22Rv1 (cell line): Measurements from ENCODE around the gene SUPT20H.

Experiments
- ZFX ChIP-seq: fragments of 450-650 bp; IDR thresholded peaks from 2 replicates; pipeline ENCODE4 v1.6.1; 2017; ENCODE audit warnings: antibody characterized with exemption, borderline replicate concordance
- TF ChIP-seq, protein P1 (sequence below): fragments of 450-650 bp; IDR thresholded peaks from 2 replicates; pipeline ENCODE4 v1.5.1; 2017; ENCODE audit warnings: mild to moderate bottlenecking

DNA sequence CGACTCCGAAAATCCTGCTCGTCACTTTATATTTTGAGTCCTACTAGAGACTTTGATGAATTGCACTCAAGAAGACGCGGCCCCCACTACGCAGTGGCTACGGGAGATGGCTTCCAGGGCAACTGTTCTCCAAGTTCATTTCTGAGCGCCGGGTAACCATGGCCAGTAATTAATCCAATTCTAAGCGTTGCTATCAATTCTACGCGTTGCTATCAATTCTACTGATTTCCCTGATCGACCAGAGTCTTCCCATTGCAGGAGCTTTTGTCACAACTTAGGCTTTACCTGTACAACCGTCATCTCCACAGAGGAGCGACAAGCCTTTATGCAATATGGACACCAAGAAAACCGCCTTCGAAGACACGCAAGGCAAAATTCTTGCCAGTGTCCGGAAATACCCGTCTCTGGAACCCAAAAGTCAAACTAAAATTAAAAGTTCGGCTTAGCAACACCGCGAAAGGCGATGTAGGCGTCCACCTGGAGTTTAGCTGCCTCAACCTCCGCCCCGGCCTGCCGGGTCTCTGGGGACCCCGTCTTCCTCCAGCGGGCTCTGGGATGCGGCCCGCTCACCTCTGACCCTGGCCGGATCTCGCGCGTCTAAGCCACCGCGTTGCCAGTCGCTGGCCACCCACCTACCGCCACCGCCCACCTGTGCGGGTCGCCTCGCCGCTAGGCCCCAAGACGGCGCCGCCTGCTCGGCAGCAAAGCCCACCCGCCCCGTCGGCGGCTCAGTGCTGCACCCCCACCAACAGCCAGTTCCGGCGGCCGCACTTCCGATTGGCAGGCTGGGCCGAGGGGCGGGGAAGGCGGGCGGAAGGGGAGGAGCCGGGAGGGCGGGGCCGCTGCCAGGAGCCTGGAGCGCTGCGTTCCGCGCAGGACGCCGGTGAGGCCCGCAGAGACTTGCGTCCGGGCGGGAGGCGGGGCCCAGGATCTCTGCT lies at the start of gene SUPT20H:
- TF ChIP-seq, protein P1, sequence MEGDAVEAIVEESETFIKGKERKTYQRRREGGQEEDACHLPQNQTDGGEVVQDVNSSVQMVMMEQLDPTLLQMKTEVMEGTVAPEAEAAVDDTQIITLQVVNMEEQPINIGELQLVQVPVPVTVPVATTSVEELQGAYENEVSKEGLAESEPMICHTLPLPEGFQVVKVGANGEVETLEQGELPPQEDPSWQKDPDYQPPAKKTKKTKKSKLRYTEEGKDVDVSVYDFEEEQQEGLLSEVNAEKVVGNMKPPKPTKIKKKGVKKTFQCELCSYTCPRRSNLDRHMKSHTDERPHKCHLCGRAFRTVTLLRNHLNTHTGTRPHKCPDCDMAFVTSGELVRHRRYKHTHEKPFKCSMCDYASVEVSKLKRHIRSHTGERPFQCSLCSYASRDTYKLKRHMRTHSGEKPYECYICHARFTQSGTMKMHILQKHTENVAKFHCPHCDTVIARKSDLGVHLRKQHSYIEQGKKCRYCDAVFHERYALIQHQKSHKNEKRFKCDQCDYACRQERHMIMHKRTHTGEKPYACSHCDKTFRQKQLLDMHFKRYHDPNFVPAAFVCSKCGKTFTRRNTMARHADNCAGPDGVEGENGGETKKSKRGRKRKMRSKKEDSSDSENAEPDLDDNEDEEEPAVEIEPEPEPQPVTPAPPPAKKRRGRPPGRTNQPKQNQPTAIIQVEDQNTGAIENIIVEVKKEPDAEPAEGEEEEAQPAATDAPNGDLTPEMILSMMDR: no peak
- TF ChIP-seq ZFX: no peak
